ENCODE results near the gene NOL12.
"Not testable (repeated sequence)": the region's sequence is repeated elsewhere in the genome, so short reads cannot be mapped to it uniquely, and the experiment has no call there.

Gene NOL12

DNA sequence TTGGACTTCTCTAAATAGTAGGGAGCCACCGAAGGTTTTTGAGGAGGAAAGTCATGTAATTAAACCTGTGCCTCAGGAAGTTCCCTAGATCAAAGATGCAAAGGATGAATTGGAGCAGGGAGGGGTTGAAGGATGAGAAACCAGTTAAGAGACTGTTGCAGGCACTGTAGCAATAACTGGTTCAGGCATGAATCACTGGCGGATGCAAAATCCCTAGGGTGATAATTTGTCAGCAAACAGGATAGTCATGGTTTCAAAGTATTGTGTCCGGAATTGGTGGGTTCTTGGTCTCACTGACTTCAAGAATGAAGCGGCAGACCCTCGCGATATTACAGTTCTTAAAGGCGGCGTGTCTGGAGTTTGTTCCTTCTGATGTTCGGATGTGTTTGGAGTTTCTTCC is 30.6 kb downstream of the NOL12 start:
- no peak for DNase-seq

DNA sequence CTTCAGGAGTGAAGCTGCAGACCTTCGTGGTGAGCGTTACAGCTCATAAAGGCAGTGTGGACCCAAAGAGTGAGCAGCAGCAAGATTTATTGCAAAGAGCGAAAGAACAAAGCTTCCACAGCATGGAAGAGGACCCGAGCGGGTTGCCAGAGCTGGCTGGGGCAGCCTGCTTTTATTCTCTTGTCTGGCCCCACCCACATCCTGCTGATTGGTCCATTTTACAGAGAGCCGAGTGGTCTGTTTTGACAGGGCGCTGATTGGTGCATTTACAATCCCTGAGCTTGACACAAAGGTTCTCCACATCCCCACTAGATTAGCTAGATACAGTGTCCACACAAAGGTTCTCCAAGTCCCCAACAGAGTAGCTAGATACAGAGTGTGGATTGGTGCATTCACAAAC is 31.1 kb downstream of the NOL12 start:
- not testable (repeated sequence) for DNase-seq

GRCh38 chr22:37717746-37718305 is 31.7 kb downstream of the NOL12 start:
- not testable (repeated sequence) for DNase-seq

- DNase-seq = no peak
These were observed 39.6 kb downstream of the NOL12 start for GRCh38 chr22:37725551-37726240.

- DNase-seq = peak; percentile 69
These were observed 40.2 kb downstream of the NOL12 start for GRCh38 chr22:37726241-37726887.

DNA sequence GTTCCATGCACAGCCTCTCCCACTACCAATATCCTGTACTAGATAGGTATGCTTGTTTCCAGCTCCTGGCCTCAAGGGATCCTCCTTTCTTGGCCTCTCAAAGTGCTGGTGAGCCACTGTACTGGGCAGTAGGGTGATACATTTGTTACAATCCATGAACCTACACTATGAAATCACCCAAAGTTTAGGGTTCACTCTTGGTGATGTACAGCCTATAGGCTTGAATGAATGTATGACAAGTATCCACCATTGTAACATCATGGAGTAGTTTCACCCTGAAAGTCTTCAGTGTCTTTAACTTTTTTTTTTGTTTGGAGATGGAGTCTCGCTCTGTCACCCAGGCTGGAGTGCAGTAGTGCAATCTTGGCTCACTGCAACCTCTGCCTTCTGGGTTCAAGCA is 42.5 kb downstream of the NOL12 start:
- DNase-seq = no peak

- DNase-seq = peak; percentile 84
These were observed 45.8 kb downstream of the NOL12 start for GRCh38 chr22:37731804-37732471.

DNA sequence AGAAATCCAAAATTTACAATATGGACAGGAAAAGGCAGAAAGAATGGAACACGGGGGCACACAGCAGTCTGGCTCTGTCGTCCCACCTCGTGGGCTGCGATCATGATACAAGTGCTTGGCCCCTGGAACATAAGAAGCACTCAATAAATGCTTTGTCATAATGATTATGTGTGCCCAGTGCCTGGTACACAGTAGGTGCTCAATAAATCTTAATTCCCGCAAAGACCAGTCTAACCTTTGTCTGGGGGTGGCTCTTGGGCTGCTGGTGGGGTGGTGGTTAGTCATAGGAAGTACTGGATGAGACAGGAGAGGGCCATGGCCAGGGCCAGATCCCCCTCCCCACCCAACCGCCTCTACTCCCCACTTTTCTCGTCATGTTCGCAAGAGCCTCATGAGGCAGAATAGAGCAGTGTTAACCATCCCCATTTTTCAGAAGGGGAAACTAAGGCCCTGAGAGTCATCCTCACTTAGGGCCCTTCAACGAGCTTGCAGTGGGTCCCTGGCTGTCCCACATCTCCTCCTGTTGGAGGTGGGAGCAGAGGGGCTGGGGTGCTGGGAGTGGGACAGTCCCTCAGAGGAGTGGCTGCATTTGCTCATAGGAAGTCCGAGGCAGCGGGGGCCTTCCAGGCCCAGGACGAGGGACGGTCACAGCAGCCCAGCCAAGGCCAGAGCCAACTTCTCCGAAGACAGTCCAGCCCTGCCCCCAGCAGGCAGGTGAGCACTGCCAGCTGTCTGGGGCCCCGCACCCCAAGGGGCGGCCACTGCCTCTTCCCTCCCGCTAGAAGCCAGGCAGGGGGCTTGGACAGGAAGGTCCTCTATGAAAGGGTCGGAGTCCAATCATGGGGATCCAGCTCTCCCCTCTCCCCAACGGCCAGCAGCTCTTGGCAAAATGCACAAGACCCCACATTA is 46.8 kb downstream of the NOL12 start:
- DNase-seq = no peak

- DNase-seq = no peak
These were observed 47.7 kb downstream of the NOL12 start for GRCh38 chr22:37733625-37734401.

- no peak for DNase-seq
These were observed 48.2 kb downstream of the NOL12 start for GRCh38 chr22:37734402-37734700.

GRCh38 chr22:37734964-37735451 is 48.9 kb downstream of the NOL12 start:
- peak; percentile 24 for DNase-seq

GRCh38 chr22:37739035-37739434 is 52.9 kb downstream of the NOL12 start:
- no peak for DNase-seq

DNA sequence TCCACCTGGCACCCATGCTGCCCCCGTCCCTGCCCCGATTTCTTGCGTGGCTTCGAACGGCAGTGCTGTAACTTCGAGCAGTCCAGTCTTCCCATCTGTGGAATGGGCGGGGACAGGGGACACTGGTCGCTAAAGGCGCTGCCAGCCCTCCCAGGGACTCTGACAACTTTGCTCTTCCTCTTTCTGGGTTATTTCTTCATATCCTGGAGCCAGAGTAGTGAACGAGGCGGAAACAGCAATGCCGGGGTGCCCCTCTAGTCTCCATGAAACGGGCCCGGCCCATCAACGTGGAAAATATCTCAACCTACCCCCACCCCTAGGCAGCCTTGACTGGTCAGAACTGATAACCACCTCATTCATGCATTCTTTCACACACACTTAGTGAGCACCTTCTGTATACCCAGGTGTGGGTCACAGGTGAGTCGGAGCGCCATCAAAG is 53.5 kb downstream of the NOL12 start:
- peak; percentile 81 for DNase-seq

DNA sequence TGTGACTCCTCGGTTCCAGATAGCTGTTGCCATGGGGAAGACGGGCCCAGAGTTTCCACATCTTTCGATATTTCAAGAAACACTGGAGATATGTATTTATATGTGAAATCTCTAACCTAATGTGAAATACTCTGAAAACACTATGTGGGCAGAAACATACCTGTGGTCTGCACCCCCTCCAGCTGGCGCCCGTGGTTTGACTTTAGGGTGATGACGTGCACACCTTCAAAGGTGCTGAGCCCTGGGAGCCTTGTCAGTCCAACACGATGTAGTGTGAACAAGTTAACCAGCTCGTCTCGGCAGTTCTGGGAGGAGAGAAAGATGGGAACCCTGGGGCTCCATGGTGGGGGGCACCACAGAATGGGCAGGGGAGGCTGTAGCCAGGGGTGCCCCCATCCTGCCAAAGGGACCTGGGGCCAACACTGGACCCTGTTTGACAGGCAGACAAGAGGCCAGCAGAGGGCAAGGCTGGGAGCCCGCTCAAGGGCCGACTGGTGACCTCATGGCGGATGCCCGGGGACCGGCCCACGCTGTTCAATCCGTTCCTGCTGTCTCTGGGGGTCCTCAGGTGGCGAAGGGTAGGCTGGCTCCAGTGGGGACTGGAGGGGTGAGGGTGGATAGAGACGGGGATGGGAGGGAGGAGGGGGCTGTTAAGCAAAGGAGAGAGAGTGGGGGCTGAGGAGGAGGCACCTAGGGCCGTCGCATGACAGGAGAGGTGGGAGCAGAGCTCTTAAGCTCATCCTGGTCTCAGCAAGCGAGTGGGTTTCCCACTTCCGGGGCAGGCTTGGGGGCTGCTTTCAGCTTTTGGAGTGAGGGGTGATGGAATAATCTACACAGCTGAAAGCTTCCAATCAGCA is 54.5 kb downstream of the NOL12 start:
- no peak for DNase-seq

DNA sequence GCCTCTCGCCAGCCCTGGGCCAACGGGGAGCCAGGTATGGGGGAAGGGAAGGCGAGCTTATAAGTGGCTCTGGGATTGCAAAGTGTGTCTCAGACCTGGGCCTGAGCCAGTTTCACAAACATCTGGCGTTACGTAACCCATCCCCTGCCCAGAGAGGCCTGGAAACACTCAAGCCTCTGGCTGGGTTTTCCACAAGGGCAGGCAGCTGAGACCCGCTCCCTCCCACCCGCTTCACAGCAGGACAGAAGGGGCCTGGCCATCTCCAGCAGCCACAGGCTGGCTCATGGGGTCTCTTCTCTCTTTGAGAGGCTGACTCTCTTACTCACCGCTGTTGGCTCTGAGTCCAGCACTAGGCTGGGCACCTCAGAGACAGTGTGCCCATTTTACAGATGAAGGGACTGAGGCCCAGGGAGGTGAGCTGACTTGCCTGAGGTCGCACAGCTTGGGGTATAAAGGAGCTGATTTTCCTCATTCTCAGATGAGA is 55.2 kb downstream of the NOL12 start:
- DNase-seq = peak; percentile 71

DNA sequence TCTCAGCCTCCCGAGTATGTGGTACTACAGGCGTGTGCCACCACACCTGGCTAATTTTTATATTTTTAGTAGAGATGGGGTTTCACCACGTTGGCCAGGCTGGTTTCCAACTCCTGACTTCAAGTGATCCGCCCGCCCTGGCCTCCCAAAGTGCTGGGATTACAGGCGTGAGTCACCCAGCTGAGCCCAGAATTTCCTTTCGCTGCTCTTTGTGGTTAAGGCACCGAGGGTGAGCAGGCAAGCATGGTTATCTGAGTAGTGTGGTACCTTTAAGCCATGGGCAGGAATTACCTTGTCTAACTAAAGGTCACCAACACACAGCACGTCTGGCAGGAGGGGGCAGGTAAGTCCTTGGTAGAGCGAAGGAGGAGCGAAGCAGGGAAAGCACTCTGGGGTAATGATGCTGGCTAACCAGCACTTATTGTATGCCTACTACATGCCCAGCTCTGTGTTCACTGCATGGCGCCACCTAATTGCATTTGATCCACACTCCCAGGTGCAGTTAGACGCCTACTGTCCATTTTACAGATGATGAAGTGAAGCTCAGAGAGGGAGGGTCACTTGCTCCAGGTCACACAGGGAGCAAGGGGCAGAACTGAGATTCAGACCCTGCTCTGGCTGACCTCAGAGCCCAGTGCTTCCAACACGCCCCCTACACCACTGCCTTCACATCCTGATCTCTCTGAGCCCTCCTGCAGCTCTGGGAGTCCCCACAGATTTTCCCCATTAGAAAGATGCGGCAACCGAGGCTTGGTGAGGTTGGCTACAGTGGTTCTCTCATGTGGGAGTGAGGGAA is 56.4 kb downstream of the NOL12 start:
- peak; percentile 26 for DNase-seq

All from hematopoietic multipotent progenitor cell treated with erythropoietin and hydrocortisone succinate and interleukin-3 and kit ligand, for 4 days (in vitro differentiated cells).